Skeletal muscle satellite cell (primary cell): ENCODE measurements around the gene VSTM2B. TPM values are rescaled to one million over a fixed set of nuclear protein-coding genes. Genes with fewer than 3 reads are reported as not detected.

Experiments used
- H3K27me3 ChIP-seq: 2 replicates; pipeline ENCODE4 v1.7.0; 2013; ENCODE audit warnings: low read length; ENCODE audit not compliant: control insufficient read depth, insufficient read depth
- H3K36me3 ChIP-seq: 2 replicates; pipeline ENCODE4 v1.7.0; 2013; ENCODE audit warnings: mild to moderate bottlenecking, control low read depth, low read length; ENCODE audit not compliant: insufficient read depth
- H3K4me1 ChIP-seq: 2 replicates; pipeline ENCODE4 v1.7.0; 2013; ENCODE audit warnings: low read length; ENCODE audit not compliant: control insufficient read depth, insufficient read depth
- H3K4me2 ChIP-seq: 2 replicates; pipeline ENCODE4 v1.7.0; 2013; ENCODE audit warnings: mild to moderate bottlenecking, low read length
- H3K4me3 ChIP-seq: 2 replicates; pipeline ENCODE4 v1.7.0; 2013; ENCODE audit warnings: low read length
- H3K9ac ChIP-seq: 2 replicates; pipeline ENCODE4 v1.7.0; 2013; ENCODE audit warnings: mild to moderate bottlenecking, low read depth, low read length, moderate library complexity
- H3K9me3 ChIP-seq: replicated peaks from 2 replicates; pipeline ENCODE4 v1.7.0; 2013; ENCODE audit warnings: mild to moderate bottlenecking, control low read depth, low read length
- total RNA-seq: library from RNA; depleted of rRNA; stranded (reverse); fragments of >200 nt; gene quantifications from 2 replicates; pipeline ENCODE4 v1.2.3, GENCODE V29; 2012; rRNA removed

The VSTM2B gene
- total RNA-seq: not detected in 2 replicates

DNA sequence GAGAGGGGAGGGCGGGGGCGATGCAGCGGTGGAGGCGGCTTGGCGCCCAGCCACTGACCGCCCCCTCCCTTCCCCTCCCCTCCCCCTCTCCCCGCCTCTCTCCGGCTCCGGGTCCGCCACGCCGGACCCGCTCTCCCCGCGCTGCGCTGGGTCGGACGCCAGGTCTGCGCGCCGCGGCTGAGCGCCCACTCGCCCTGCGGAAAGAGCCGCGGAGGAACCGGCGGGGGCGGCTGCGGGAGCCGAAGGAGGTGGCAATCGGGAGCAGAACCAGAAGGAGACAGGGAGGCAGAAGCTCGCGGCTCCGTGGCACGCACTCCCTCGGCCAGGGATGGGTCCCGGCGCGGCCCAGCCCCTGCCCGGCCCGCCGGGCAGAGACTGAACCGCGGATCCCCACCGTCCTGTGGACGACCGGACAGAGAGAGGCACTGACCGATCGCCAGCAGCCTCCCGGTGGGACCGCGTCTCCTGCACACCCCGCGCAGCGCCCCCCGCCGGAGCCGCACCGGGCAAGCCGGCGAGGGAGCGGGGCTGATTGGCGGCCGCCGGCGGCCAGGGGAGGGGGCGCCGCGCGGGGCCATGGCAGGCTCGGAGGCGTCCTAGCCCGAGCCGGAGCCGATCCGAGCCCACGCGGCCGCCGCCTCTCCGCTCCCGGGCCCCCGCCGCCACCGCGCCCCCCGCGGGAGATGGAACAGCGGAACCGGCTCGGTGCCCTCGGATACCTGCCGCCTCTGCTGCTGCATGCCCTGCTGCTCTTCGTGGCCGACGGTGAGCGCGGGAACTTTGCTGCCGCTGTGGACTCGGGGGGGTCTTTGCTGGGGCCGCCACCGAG, at the start of gene VSTM2B:
Gene VSTM2B (plus strand): TSS at position 94 of the 829 bp plus-strand sequence. CDS start 590 bp downstream, at position 684.
- Histone ChIP-seq H3K27me3 (peaks cover 79% of the 10 kb centered on the region), H3K9me3 (no peaks in the 10 kb centered on the region), H3K4me2 (no peak within 1 kb of the TSS), H3K4me3 (no peak within 1 kb of the TSS), H3K9ac (no peak within 1 kb of the TSS), H3K36me3 (no peaks in the 10 kb centered on the region), H3K4me1 (peaks cover 3% of the 10 kb centered on the region)

DNA sequence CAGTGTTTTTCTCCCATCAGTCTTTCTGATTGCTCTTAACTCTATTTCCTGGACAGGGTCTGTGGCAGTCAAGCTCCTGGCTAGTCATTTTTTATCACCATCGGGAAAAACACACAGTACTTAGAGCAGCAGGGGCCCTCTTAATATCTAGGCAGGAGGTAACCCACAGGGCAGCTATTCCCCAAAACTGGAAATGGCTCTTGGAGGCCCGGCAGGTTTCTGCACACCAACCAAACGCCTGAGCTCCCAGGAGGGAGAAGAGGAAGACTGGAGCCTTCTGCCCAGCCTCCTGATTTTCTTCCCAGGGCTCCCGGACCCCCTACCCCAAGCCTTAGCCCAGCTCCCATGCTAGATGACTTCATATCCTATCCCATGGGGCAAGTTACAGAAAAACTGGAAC, 49.3 kb upstream of the VSTM2B start:
- Histone ChIP-seq H3K36me3 (no peaks in the 10 kb centered on the region), H3K9ac (no peak overlapping the region), H3K27me3 (no peaks in the 10 kb centered on the region), H3K4me1 (no peaks in the 10 kb centered on the region), H3K4me3 (no peak overlapping the region), H3K4me2 (no peak overlapping the region), H3K9me3 (peaks cover 11% of the 10 kb centered on the region)

DNA sequence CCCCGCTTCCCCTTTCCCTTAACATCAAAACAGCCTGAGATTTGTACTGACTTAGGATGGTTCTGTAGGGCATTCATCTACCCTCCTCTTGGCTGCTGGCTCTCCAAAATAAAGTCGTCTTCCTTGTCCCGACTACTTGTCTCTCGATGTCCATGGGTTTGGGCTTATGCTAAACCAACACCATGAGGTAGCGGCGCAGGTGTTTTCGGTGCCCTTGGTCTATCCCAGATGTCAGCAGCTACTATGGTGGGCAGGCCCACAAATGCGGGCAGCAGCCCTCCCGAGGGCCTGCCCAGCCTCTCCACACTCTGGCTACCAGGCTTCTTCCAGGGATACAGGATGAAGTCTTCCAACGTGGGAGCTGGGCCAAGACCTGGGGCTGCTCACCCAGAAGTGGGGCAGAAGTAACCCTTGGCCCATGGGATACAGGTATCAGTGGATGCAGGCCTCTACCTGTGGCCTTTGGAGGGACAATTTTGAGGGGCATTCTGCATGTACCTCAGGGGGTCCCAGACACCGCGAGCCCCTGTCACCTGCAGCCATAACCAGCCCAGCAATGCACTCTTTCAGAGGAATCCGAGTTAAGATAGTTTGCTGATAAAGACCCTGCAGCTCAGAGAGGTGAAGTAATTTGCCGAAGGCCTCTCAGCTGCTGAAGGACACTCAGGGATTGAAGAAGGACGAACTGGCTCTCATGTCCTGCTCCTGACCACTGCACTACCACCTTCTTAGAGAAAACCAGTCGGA, 47.8 kb upstream of the VSTM2B start:
- Histone ChIP-seq H3K36me3 (no peaks in the 10 kb centered on the region), H3K9me3 (peaks cover 11% of the 10 kb centered on the region), H3K9ac (no peak overlapping the region), H3K27me3 (no peaks in the 10 kb centered on the region), H3K4me3 (no peak overlapping the region), H3K4me1 (no peaks in the 10 kb centered on the region), H3K4me2 (no peak overlapping the region)

DNA sequence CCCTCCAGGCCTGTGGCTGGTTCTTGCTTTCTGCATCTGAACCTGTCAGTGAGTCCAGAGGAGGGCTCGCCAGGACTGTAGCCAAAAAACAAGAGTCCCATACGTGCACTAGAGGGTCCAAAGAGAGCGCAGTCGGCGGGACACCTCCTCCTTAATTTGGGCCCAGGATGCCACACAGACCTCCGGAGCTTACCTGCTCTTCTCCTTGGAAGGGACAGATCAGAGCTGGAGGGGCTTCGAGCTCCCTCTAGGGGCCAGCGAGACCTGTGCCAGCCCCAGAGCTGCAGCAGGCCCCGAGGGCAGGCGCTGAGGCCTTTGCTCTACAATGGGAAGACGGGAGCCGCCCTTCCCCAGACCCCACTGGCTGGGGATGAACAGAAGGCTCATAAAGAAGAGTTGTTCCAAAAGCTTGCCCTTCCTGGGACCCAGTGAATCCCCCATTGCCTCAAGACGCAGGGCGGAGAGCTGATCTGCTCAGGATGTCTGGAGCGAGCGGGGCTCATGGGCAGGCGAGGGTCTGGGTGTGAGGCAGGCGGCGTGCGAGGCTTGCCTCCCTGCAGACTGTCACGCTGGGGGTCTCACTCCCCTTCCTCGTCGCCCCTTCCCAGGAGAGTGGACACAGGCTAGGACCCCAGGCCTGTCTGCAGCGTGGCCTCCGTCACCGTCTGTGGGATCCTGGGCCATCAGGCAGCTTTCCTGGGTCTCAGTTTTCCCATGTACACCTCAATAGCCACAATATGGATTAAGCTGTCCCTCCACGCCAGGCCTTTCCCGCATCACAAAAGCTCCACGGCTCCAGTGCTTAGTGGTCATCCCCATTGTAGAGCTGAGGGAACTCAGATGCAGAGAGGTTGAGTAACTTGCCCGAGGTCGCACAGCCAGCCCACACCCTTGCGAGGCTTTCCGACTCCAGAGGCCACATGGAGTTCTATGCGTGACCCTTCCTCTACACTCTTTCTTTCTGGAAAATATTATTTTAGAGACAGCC, 46.9 kb upstream of the VSTM2B start:
- no peaks in the 10 kb centered on the region for H3K4me1 ChIP-seq
- H3K27me3 ChIP-seq: no peaks in the 10 kb centered on the region
- H3K36me3 ChIP-seq: no peaks in the 10 kb centered on the region
- peaks cover 11% of the 10 kb centered on the region for H3K9me3 ChIP-seq
- no peak overlapping the region for H3K9ac ChIP-seq
- no peak overlapping the region for H3K4me3 ChIP-seq
- H3K4me2 ChIP-seq: no peak overlapping the region

DNA sequence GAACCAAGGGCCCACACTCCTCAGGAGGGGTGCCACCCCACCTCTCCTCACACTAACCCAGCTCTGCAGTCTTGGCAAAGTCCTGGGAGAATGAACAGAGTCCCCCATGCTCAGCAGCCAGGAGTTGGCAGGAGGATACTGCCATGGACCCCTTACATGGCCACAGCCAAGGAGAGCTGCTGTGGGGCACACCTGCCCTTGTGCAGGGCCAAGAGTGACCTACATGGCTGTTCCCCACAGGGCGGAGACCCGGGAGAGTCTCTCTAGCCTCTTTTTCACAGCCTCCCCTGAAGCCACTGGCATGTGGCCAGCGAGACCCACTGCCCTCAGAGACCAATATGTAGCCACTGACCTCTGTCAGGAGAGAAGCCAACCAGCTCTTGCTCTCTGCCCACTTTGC, 45.9 kb upstream of the VSTM2B start:
- no peaks in the 10 kb centered on the region for H3K4me1 ChIP-seq
- peaks cover 11% of the 10 kb centered on the region for H3K9me3 ChIP-seq
- no peak overlapping the region for H3K4me2 ChIP-seq
- H3K9ac ChIP-seq: no peak overlapping the region
- no peak overlapping the region for H3K4me3 ChIP-seq
- H3K27me3 ChIP-seq: no peaks in the 10 kb centered on the region
- no peaks in the 10 kb centered on the region for H3K36me3 ChIP-seq

DNA sequence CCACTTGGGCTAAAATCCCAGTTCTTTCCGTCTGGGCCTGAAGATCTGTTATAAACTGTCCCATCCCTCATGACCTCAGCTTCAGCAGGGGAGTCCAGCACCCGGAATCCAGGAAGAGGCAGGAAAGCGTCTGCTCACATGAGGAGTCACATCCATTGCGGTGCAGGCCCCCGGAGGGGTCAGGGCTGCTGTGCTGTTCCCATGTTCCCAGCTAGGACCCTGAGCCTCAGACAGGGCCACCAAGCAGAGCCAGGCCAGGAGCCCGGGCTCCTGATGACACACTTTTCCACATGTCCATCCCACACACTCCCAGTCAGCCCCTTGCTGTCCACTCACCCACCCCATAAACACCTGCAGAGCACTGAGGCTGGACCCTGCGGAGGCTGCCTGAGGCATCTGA, 45.3 kb upstream of the VSTM2B start:
- no peak overlapping the region for H3K4me3 ChIP-seq
- no peaks in the 10 kb centered on the region for H3K27me3 ChIP-seq
- no peaks in the 10 kb centered on the region for H3K4me1 ChIP-seq
- peaks cover 11% of the 10 kb centered on the region for H3K9me3 ChIP-seq
- H3K9ac ChIP-seq: no peak overlapping the region
- H3K4me2 ChIP-seq: no peak overlapping the region
- H3K36me3 ChIP-seq: no peaks in the 10 kb centered on the region

DNA sequence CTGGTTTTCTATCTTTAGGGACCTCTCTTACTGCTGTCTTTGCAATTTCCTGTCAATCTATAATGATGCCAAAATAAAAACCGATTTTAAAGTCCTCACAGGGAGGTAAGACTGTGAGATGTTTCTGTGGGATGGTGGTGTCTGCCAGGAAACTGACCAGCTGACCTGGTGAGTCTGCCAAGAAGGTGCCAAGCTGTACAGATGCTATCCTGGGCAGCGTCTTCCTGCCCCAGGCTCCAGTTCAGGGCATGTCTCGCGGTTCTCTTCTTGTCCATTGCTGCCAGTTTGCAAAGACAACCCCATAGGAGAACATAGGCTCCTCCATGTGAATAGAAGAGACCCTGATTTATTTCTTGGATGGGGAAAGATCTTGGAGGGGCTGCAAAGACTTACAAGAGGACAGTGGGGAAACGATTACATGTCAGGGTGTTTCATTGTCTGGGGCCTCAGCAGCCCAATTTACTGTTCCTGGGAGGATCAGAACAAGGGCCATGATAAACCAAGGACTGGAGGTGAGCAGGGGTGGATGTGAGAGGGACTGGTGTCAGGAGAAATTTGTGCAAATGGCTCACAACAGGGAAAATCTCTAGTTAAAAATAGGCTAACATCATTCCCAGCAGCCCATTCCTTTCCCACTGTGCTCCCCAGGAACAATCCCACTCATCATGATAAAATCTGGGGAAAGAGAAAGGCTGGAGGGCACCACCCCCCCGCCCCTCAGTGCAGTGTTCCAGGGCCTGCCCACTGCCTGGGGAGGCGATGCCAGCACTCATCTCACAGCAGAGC, 42.7 kb upstream of the VSTM2B start:
- H3K4me3 ChIP-seq: no peak overlapping the region
- no peak overlapping the region for H3K9ac ChIP-seq
- H3K9me3 ChIP-seq: peaks cover 8% of the 10 kb centered on the region
- no peaks in the 10 kb centered on the region for H3K4me1 ChIP-seq
- no peaks in the 10 kb centered on the region for H3K36me3 ChIP-seq
- no peak overlapping the region for H3K4me2 ChIP-seq
- no peaks in the 10 kb centered on the region for H3K27me3 ChIP-seq

DNA sequence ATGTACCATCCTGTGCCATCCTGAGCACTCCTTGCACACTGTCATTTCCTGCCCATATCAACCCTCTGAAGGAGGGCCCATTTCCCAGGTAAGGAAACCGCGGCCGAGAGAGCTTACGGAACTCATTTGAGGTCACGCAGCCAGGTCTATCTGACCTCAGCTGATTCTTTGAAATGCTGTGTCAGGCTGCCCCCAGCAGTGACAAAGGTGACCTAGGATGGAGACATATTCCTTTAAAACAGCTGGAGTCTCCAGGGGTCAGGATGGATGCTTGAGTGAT, 42.2 kb upstream of the VSTM2B start:
- Histone ChIP-seq H3K4me2 (no peak overlapping the region), H3K9ac (no peak overlapping the region), H3K27me3 (no peaks in the 10 kb centered on the region), H3K36me3 (no peaks in the 10 kb centered on the region), H3K4me3 (no peak overlapping the region), H3K4me1 (no peaks in the 10 kb centered on the region), H3K9me3 (peaks cover 8% of the 10 kb centered on the region)

DNA sequence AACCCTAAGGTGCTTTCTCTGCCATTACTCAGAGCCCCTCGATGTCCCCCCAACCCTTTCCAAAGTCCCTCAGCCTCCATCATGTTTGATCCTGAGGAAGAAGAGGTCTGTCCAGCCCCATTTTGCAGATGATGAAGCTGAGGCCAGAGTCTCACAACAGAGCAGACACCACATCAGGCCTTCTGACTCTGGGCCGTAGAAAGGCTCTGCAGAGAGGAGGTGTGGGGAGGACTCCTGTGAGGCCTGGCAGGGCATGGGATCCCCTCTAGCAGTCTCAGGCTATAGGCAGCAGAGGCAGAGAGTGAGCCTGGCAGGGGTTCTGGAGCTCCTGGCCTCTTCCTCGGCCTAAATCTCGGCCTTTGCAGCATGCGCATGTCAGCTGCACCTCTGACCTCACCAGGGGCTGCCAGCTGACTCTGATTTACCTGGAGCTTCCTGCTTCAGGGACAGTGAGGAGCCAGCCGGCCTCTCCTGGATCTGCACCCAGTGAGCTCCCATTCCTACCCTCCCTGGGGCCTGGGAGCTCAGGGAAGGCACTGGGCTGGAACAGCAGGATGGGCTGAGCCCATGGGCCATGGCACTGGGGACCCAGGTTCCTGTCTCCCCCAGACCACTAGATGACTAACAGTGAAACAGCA, 41.7 kb upstream of the VSTM2B start:
- no peak overlapping the region for H3K4me2 ChIP-seq
- H3K4me3 ChIP-seq: no peak overlapping the region
- peaks cover 8% of the 10 kb centered on the region for H3K9me3 ChIP-seq
- H3K36me3 ChIP-seq: no peaks in the 10 kb centered on the region
- H3K4me1 ChIP-seq: no peaks in the 10 kb centered on the region
- H3K9ac ChIP-seq: no peak overlapping the region
- no peaks in the 10 kb centered on the region for H3K27me3 ChIP-seq

DNA sequence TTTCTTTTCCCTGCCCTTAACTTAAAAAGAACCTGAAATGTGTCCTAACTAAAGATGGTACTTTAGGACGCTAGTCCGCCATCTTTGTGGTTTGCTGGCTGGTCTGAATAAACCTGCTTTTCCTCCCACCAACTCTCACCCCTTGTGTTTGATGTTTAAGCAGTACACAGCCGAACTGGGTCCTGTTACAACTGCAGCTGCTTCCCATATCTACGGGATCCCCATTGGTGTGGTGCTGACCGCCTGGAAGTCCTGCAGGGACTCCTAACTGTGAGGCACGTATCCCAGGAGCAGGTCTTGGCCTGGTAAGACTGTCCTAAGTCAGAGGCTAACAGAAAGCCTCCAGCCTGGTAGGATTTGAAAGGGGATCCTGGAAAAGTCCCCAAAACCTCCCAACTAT, 40.9 kb upstream of the VSTM2B start:
- Histone ChIP-seq H3K4me3 (no peak overlapping the region), H3K4me2 (no peak overlapping the region), H3K27me3 (no peaks in the 10 kb centered on the region), H3K4me1 (no peaks in the 10 kb centered on the region), H3K36me3 (no peaks in the 10 kb centered on the region), H3K9ac (no peak overlapping the region), H3K9me3 (peaks cover 3% of the 10 kb centered on the region)
